Germinal center (tissue), 1 donor: ENCODE data around the gene GCC2.
"Not testable (repeated sequence)": the region's sequence is repeated elsewhere in the genome, so short reads cannot be mapped to it uniquely, and the experiment has no call there.

Source experiments
- DNase-seq: peaks from one replicate; pipeline ENCODE4 v3.0.0; 2012; ENCODE audit warnings: mixed read lengths, low spot score

Gene GCC2

GRCh38 chr2:108524688-108525087 lies 75.7 kb downstream of the GCC2 start:
- DNase-seq = not testable (repeated sequence)

DNA sequence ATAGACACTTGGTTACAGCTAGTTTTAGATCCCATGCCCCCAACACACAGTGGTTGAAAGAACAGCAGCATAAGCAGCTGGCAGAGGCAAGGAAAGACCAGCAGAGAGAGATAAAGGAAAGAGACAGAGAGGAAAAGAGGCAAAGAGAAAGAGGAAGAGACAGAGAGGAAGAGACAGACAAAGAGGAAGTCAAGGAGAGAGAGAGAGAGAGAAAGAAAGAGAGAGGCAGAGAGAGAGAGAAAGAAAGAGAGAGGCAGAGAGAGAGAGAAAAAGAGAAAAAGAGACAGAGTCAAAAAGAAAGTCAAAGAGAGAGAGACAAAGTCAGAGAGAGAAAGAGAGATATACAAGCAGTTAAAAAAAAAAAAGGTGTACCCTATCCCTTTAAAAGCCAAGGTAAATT lies 76.3 kb downstream of the GCC2 start:
- DNase-seq = not testable (repeated sequence)

DNA sequence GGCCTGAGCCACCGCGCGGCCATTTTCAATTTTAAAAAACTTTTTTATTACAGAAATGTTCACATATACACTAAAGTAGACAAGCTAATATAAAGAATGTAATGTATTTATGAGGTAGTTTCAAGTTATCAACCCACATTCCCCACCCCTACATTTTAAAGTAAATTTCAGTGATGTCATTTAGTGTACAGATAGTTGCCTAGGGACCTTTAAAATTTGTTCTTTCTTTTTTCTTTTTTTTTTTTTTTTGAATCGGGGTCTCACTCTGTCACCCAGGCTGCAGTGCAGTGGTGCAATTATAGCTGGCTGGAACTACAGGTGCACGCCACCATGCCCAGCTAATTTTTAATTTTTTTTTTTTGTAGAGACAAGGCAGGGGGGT lies 82.7 kb downstream of the GCC2 start:
- DNase-seq = no peak

DNA sequence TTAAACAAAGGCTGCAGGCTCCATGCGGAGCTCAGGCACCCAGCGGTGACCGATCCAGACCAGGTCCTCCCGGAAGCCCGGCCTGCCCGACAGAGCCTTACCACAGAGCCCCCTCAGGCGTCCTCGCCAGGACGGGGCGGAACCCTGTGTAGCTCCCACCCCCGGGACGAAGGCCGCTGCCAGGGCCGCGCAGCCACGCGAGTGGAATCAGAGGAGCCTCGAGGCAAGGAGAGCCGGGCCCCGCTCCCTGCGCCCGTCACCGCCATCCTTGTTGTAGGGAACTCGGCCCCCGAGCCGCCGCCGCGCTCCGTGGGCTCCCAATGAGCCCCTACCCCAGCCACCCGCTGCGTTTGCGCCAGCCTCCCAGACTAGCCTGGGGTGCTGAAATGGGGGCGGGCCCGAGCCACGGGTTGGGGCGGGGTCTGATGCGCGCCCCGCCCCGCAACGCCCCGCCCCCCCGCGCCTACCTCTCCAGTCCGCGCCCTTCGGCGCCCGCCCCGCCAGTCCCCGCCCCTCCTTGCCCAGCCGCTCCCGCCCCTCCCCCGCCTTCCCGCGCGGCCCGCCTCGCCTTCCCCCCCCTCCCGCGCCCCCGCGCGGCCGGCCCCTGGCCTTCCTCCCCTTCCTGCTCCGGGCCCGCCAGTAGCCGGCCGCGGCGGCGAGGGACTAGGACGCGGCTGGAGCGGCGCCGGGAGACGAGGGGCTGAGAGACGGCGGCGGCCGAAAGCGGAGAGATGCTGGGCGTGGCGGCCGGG lies 85.0 kb downstream of the GCC2 start, which contains the start of gene LIMS1:
Gene LIMS1 (plus strand): TSS at position 639 of the 752 bp plus-strand sequence. CDS start 93 bp downstream, at position 732.
- DNase-seq = peak; percentile 96

GRCh38 chr2:108534584-108535356 lies 85.8 kb downstream of the GCC2 start:
- DNase-seq = peak; percentile 64

- DNase-seq = no peak
Measured at GRCh38 chr2:108535357-108535631, 86.3 kb downstream of the GCC2 start.

GRCh38 chr2:108536133-108536780 lies 87.3 kb downstream of the GCC2 start:
- DNase-seq = no peak

GRCh38 chr2:108536911-108537310 lies 87.9 kb downstream of the GCC2 start:
- DNase-seq = no peak

DNA sequence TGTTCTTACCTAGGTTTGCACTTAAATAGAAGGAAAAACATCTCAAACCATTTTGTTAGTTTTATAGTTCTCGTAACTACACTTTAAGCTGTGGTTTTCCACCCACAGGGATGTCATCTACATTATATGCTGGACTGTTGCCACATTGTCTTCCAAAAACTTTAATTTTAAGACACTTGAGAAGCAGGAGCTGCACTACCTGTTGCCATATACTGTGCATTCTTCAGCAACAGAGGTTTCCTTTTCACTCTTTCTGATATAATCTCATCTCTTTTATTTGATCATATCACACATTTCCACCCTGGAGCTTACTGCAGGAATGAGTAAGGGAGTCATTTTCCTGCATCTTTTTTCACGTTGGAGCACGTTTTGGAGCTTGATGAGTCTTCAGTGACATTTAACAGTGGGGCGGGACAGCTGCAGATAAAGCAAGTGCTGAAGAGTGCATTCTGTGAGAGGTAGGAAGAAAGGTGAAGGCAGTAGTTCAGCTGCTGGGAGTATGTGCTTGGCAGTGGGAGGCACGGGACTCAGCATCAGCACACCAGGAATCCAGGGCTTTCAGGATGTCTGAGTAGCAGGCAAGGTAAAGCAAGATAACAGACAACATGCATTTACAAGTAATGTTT lies 89.1 kb downstream of the GCC2 start:
- DNase-seq = no peak

- DNase-seq = no peak
Measured at GRCh38 chr2:108541451-108541850, 92.4 kb downstream of the GCC2 start.

- no peak for DNase-seq
Measured at GRCh38 chr2:108542071-108542470, 93.1 kb downstream of the GCC2 start.

DNA sequence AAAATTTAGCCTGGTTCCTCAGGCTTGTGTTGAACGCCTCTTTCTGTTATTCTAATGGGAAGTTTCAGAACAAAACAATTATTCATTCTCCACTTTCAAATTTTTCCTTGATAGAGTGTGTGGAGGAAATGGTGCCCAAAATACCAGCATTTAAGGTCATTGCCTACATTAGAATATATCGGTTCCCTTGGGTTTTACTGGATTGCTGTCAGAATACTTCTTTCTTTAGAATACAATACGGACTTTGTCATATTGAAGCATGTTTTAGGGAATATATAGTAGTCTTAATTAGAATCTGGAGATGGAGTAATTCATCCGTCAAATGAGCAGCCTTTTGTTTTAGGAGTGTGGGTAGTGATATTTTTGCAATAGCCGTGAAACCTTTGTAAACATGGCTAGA lies 98.6 kb downstream of the GCC2 start:
- DNase-seq = no peak

- DNase-seq = no peak
Measured at GRCh38 chr2:108548208-108549003, 99.4 kb downstream of the GCC2 start.

DNA sequence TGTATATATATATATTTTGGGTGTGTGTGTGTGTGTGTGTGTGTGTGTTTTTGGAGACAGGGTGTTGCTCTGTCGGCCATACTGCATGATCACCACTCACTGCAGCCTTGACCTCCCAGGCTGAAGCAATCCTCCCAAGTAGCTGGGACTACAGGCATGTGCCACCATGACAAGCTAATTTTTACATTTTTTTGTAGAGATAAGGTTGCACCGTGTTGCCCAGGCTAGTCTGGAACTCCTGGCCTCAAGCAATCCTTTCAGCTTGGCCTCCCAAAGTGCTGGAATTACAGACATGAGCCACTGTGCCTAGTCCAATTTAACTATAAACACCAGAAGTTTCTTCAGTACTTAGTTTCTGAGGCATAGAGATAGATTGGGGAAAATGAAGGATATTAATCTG lies 103.6 kb downstream of the GCC2 start:
- DNase-seq = no peak

DNA sequence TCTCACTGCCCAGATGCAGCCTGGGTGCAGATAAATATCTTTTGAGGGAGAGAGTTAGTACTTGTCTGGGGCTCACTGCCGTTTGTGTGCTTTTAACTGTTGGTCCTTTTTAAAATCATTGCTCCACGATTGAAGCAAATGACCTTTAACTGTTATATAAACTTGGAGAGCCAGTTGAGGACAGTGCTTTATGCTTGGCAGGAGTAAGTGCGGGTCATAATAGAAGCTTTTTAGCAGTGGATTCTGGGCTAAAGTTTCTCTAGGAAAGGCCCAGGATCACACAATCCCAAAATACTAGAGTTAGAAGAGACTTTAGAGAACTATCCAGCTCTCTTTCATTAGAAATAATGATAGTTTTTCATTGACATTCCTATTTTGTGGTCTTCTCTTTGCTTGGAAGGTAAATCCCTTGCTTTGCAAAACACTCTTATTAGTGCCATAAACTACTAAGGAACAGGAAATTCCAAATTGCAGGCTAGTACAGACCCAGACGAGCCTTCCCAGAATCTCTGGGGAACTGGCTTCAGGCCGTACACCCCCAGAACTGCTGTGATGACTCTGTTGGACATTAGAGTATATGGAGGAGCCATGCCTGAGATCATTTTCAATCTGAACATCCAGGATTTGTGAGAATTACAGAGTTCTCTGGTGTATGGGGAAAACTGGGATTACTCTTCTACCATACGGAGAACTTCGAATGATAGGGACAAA lies 104.4 kb downstream of the GCC2 start:
- DNase-seq = no peak

- DNase-seq = no peak
Measured at GRCh38 chr2:108554528-108554927, 105.5 kb downstream of the GCC2 start.

GRCh38 chr2:108555572-108555971 lies 106.6 kb downstream of the GCC2 start:
- no peak for DNase-seq

- not testable (repeated sequence) for DNase-seq
Measured at GRCh38 chr2:108556581-108556980, 107.6 kb downstream of the GCC2 start.
